T-helper 1 cell (primary cell): Measurements from ENCODE around the gene COPS7B.
A peak's percentile ranks its signal among the peaks of the same experiment; 100 is the strongest.
"Not testable (repeated sequence)": the region's sequence is repeated elsewhere in the genome, so short reads cannot be mapped to it uniquely, and the experiment has no call there.

Source experiments
- DNase-seq, 5 donors: peaks; one replicate each; pipeline ENCODE4 v3.0.0-alpha.2; 2012 to 2020
- total RNA-seq, 4 donors: gene quantifications; one replicate each; lab custom pipeline; 2026; lab: John Stamatoyannopoulos, UW

The COPS7B gene
- total RNA-seq: 14.2 to 31.0 (median 21.7) reads per million in 4 donors

- DNase-seq: peak; percentile 61 to 79 (median 71)
Measured at GRCh38 chr2:231786177-231786916, at the start of gene COPS7B. TSS of gene COPS7B (plus strand) at chr2:231786445. CDS start at chr2:231788571, 2,126 bp downstream.

- no peak for DNase-seq
Measured at GRCh38 chr2:231737761-231738160, 48.5 kb upstream of the COPS7B start.

- no peak for DNase-seq
Measured at GRCh38 chr2:231743376-231744116, 42.7 kb upstream of the COPS7B start.

- DNase-seq: no peak
Measured at GRCh38 chr2:231745303-231746038, 40.8 kb upstream of the COPS7B start.

GRCh38 chr2:231748153-231748896, 37.9 kb upstream of the COPS7B start:
- not testable (repeated sequence) for DNase-seq

GRCh38 chr2:231749016-231749415, 37.2 kb upstream of the COPS7B start:
- DNase-seq: not testable (repeated sequence)

GRCh38 chr2:231751042-231751815, 35.0 kb upstream of the COPS7B start:
- no peak for DNase-seq

- DNase-seq: no peak
Measured at GRCh38 chr2:231752061-231752460, 34.2 kb upstream of the COPS7B start.

- DNase-seq: no peak
Measured at GRCh38 chr2:231761735-231762134, 24.5 kb upstream of the COPS7B start.

GRCh38 chr2:231764124-231764523, 22.1 kb upstream of the COPS7B start:
- no peak for DNase-seq

GRCh38 chr2:231764760-231765159, 21.5 kb upstream of the COPS7B start:
- DNase-seq: no peak

GRCh38 chr2:231765496-231765929, 20.7 kb upstream of the COPS7B start:
- DNase-seq: peak in 1 of 5 donors; percentile 5

GRCh38 chr2:231769170-231770136, 16.8 kb upstream of the COPS7B start:
- no peak for DNase-seq

- DNase-seq: no peak
Measured at GRCh38 chr2:231780123-231780908, 5.9 kb upstream of the COPS7B start.

- DNase-seq: peak; percentile 86 to 95 (median 90)
Measured at GRCh38 chr2:231780909-231781797, 5.1 kb upstream of the COPS7B start, which contains the start of gene PDE6D. TSS of gene PDE6D (minus strand) at chr2:231781282. CDS start at chr2:231781114, 168 bp downstream.

GRCh38 chr2:231781798-231782726, 4.2 kb upstream of the COPS7B start:
- peak in 2 of 5 donors; percentile 3 to 12 for DNase-seq

GRCh38 chr2:231785413-231785812, 832 bp upstream of the COPS7B start:
- no peak for DNase-seq
